ENCODE measurements around the gene EXPH5. TPM values are rescaled to one million over a fixed set of nuclear protein-coding genes. Genes with fewer than 3 reads are reported as not detected.

The EXPH5 gene
- total and polyA plus RNA-seq, 9 of the 15 experiments (the other 6 are each of a cell fraction or from before 2014, with no cell fraction given) = 1.3 to 8.5 (median 4.8) TPM

GRCh38 chr11:108632041-108632704 lies 38.6 kb upstream of the EXPH5 start (continued):
- TF ChIP-seq E2F4 (CRISPR knock-in tag; IDR thresholded peaks at IDR 0.05; ENCODE audit: low read depth) (no peak), DACH1 (IDR thresholded peaks at IDR 0.05; ENCODE audit: partially characterized antibody) (no peak), NELFE (IDR thresholded peaks at IDR 0.05; ENCODE audit: insufficient read depth, insufficient read length) (no peak), NFE2 (IDR thresholded peaks at IDR 0.05; ENCODE audit: low read depth) (no peak)

- Histone ChIP-seq H3K9me1 (ENCODE audit: control insufficient read depth, insufficient read depth, low read length) (no peaks in the 10 kb centered on the region), H3K27me3 (ENCODE audit: control insufficient read depth in 2 of 2, insufficient read depth in 2 of 2, low read length in 2 of 2) (no peaks in the 10 kb centered on the region), H3K36me3 (ENCODE audit: control insufficient read depth, insufficient read depth, low read length) (no peaks in the 10 kb centered on the region), H2AFZ (ENCODE audit: low read depth, low read length) (no peak overlapping the region), H3K79me2 (ENCODE audit: control insufficient read depth, insufficient read depth, low read length) (no peaks in the 10 kb centered on the region), H3K4me2 (ENCODE audit: insufficient read depth, low read length) (no peak overlapping the region), H3K9me3 (replicated peaks; ENCODE audit: control insufficient read depth, insufficient read depth, low read depth, low read length) (0 out of 2 replicates have a peak, but pooled peaks cover 5% of the 10 kb centered on the region), H3K4me1 (replicated peaks in 1 of 2; ENCODE audit: control insufficient read depth in 2 of 2, insufficient read depth in 2 of 2, low read length in 2 of 2) (peaks cover under 1 to 5% of the 10 kb centered on the region in 2 experiments; a peak in 3 of 5 replicates), H3K4me3 (no peak overlapping the region), H3K27ac (ENCODE audit: extremely low read depth, low read depth, low read length) (no peak overlapping the region), H4K20me1 (replicated peaks; ENCODE audit: control insufficient read depth, insufficient read depth, low read length) (no peaks in the 10 kb centered on the region), H3K9ac (ENCODE audit: insufficient read depth in 1 of 2, low read depth in 2 of 2, low read length in 2 of 2) (no peak overlapping the region)
- no peak for ATAC-seq
- POLR2A ChIA-PET = interaction anchor here (0.6 to 1.5 kb wide), 2 partner anchors 10 to 59 kb away, joined by 3 read pairs; no protein-coding TSS in a partner anchor
- no TSS peak for BruUV-seq (replicated peaks)
- FAIRE-seq = no peak
- CTCF ChIA-PET (ENCODE audit: low intra/inter-chr PET ratio) = no interaction called here
- WGBS (ENCODE audit: insufficient coverage, low coverage, missing lambda C conversion rate) = 13% methylated on average over 2 of the region's 3 CpGs
- in situ Hi-C loops (cut with MboI) = no loop called here
- DNase-seq (ENCODE audit: extremely low read depth in 1 of 4, low spot score in 3 of 4) = no peak
- intact Hi-C loops (cut with micrococcal nuclease) = no loop called here
- TF ChIP-seq MITF (IDR thresholded peaks at IDR 0.05) = no peak
- no peak for TF ChIP-seq RNF219 (CRISPR knock-in tag; IDR thresholded peaks at IDR 0.05)
- no peak for TF ChIP-seq ZKSCAN8 (CRISPR knock-in tag; IDR thresholded peaks at IDR 0.05)
- TF ChIP-seq FOXK2 (conservative IDR thresholded peaks at IDR 0.05 in 1 of 2, IDR thresholded peaks at IDR 0.05 in 1 of 2; ENCODE audit: low read depth in 2 of 2) = no peak
- TF ChIP-seq ZNF518B (CRISPR knock-in tag; IDR thresholded peaks at IDR 0.05) = no peak
- no peak for TF ChIP-seq PHF20 (IDR thresholded peaks at IDR 0.05; ENCODE audit: partially characterized antibody)
- TF ChIP-seq HMGN3 (IDR thresholded peaks at IDR 0.05; ENCODE audit: borderline replicate concordance, extremely low read depth, insufficient read length, low read depth, low read length) = no peak
- TF ChIP-seq CCAR2 (IDR thresholded peaks at IDR 0.05; ENCODE audit: low read depth, low read length) = no peak
Observed at GRCh38 chr11:108629274-108629673, 35.7 kb upstream of the EXPH5 start.
